ENCODE measurements around the gene STAT6. TPM values are rescaled to one million over a fixed set of nuclear protein-coding genes. Genes with fewer than 3 reads are reported as not detected.

Gene STAT6
- total RNA-seq, 1 experiment from 2014 or later, result 44.4 TPM

DNA sequence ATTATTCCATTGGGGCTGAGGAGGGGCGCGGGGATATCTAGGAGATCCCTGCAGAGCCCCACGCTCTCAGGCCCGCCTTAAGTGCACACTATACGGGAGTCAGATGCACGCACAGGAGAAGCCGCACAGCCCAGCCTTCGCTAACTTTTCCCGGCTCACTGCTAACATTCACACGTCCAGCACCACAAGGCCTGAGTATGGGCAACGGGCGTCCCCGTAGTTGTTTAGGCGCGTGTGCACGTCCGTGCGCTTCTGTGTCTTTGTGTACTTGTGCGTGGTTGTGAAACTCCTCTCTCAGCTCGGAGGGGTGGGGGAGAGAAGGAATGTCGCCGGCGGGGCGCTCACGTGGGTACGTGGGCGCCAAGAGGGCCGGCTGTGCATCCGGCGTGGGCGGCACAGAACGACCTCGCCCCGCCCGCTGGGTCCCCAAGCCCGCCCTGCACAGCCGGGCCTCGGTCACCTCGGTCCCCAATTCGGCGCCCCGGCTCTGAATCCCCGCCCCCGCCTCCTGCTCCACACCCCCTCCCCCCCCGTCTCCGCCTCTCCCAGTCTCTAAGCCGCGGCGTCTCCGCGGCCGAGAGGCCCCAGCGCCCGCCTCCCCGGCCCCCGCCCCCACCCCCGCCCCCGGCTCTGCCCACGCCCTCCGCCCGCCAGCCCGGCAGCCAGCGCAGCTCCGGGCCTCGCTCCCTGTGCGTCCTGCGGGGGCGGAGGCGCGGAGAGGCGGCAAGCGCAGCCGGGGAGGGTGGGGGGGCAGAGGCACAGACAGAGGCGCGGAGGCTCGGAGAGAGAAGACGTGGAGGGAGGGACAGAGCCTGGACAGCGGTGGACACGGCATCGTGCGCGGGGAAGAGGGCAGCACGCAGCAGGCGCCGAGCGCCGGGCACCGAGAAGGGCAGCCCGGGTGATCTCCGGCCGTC lies 22.6 kb downstream of the STAT6 start, which contains the start of gene NAB2:
Gene NAB2, plus strand, starts transcription at position 761 of the 917 bp plus-strand sequence. CDS start 158 bp downstream, outside the sequence.
- H3K56ac ChIP-seq (ENCODE audit: insufficient read length, low read depth, low read length), result no peak within 1 kb of the TSS
- H2BK15ac ChIP-seq (ENCODE audit: low read depth, low read length), result no peak within 1 kb of the TSS
- H3K18ac ChIP-seq (ENCODE audit: insufficient read length, low read depth, low read length), result peak within 1 kb of the TSS; percentile 8
- H3K27ac ChIP-seq (ENCODE audit: insufficient read length, low read depth, low read length), result peak within 1 kb of the TSS; percentile 27
- H3K4me1 ChIP-seq (ENCODE audit: insufficient read depth, low read length), result no peaks in the 10 kb centered on the region; the same call in 1 of the 2 replicates
- Mint-ChIP-seq H3K36me3 (ENCODE audit: insufficient read depth in 1 of 3, low read depth in 3 of 3) (peaks cover 11 to 37% (median 30%) of the 10 kb centered on the region in 3 experiments), H3K9me3 (no peaks in the 10 kb centered on the region; a peak in 1 of 5 replicates), H3K27me3 (ENCODE audit: low read depth) (no peaks in the 10 kb centered on the region), H3K27ac (peak within 1 kb of the TSS; percentile 97 to 100 (median 98)), H3K4me3 (peak within 1 kb of the TSS; percentile 89 to 93), H3K4me1 (peaks cover 46 to 53% of the 10 kb centered on the region in 2 experiments)
- H2BK5ac ChIP-seq (ENCODE audit: insufficient read length, low read length), result no peak within 1 kb of the TSS
- H4K91ac ChIP-seq (ENCODE audit: insufficient read length, low read depth, low read length), result no peak within 1 kb of the TSS
- H3K4me2 ChIP-seq (ENCODE audit: insufficient read depth, insufficient read length, low read length), result peak within 1 kb of the TSS; percentile 63
- TF ChIP-seq, protein P1, sequence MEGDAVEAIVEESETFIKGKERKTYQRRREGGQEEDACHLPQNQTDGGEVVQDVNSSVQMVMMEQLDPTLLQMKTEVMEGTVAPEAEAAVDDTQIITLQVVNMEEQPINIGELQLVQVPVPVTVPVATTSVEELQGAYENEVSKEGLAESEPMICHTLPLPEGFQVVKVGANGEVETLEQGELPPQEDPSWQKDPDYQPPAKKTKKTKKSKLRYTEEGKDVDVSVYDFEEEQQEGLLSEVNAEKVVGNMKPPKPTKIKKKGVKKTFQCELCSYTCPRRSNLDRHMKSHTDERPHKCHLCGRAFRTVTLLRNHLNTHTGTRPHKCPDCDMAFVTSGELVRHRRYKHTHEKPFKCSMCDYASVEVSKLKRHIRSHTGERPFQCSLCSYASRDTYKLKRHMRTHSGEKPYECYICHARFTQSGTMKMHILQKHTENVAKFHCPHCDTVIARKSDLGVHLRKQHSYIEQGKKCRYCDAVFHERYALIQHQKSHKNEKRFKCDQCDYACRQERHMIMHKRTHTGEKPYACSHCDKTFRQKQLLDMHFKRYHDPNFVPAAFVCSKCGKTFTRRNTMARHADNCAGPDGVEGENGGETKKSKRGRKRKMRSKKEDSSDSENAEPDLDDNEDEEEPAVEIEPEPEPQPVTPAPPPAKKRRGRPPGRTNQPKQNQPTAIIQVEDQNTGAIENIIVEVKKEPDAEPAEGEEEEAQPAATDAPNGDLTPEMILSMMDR (conservative IDR thresholded peaks at IDR 0.05), result no peak
- H2BK12ac ChIP-seq (ENCODE audit: insufficient read length, low read depth, low read length), result no peak within 1 kb of the TSS
- H4K20me1 ChIP-seq (ENCODE audit: control insufficient read depth, insufficient read depth, insufficient read length), result no peaks in the 10 kb centered on the region
- H3K79me2 ChIP-seq (ENCODE audit: insufficient read depth, low read length), result no peaks in the 10 kb centered on the region; the same call in 1 of the 2 replicates
- no peak within 1 kb of the TSS for H2BK120ac ChIP-seq (ENCODE audit: low read depth, low read length, poor library complexity, severe bottlenecking)
- H3K9me3 ChIP-seq (ENCODE audit: control insufficient read depth, low read depth, low read length), result no peaks in the 10 kb centered on the region
- H3K23me2 ChIP-seq (ENCODE audit: insufficient read length, low read depth, low read length, poor library complexity, severe bottlenecking), result peaks cover 9% of the 10 kb centered on the region
- no CpG with 5 or more reads among the region's 91 CpGs for WGBS (ENCODE audit: extremely low coverage, insufficient read length, low lambda C conversion rate)
- DNase-seq, result peak; percentile 97
- peak within 1 kb of the TSS; percentile 42 for H3K9ac ChIP-seq (ENCODE audit: extremely low read depth, insufficient read length, low read length)
- peak within 1 kb of the TSS; percentile 7; the same call in 1 of the 2 replicates for H3K14ac ChIP-seq (ENCODE audit: insufficient read depth, low read length)
- no peaks in the 10 kb centered on the region for H3K79me1 ChIP-seq (ENCODE audit: insufficient read depth, low read depth, low read length, poor library complexity, severe bottlenecking)
- no peaks in the 10 kb centered on the region for H3K27me3 ChIP-seq (ENCODE audit: insufficient read depth, low read length)
- H2AFZ ChIP-seq (ENCODE audit: low read length), result no peak within 1 kb of the TSS
- H4K5ac ChIP-seq (ENCODE audit: insufficient read length, low read depth, low read length), result no peak within 1 kb of the TSS
- no peak within 1 kb of the TSS for H3T11ph ChIP-seq (ENCODE audit: low read length)
- no peak within 1 kb of the TSS for H2AK5ac ChIP-seq (ENCODE audit: insufficient read length, low read length)
- no peak within 1 kb of the TSS for H3K4ac ChIP-seq (ENCODE audit: low read depth, low read length)
- no peak within 1 kb of the TSS for H2BK20ac ChIP-seq (ENCODE audit: low read depth, low read length, poor library complexity, severe bottlenecking)
- H4K8ac ChIP-seq (replicated peaks; ENCODE audit: insufficient read length, low read depth, low read length), result no peak within 1 kb of the TSS
- no peak within 1 kb of the TSS for H3K23ac ChIP-seq (ENCODE audit: insufficient read length, low read depth, low read length)
